Measurements from ENCODE around the gene AGAP3. TPM values are rescaled to one million over a fixed set of nuclear protein-coding genes. Genes with fewer than 3 reads are reported as not detected.

AGAP3 gene
- total RNA-seq, 1 donor from 2014 or later = 7.4 TPM

- CTCF ChIA-PET = no interaction called here
- no peak for ATAC-seq (ENCODE audit: low read depth)
- Mint-ChIP-seq H3K9me3 (no peaks in the 10 kb centered on the region), H3K36me3 (ENCODE audit: low read depth) (no peaks in the 10 kb centered on the region), H3K27ac (no peak overlapping the region), H3K27me3 (no peaks in the 10 kb centered on the region), H3K4me3 (no peak overlapping the region), H3K4me1 (no peaks in the 10 kb centered on the region)
- no peak for DNase-seq
- POLR2A ChIA-PET = no interaction called here
- TF ChIP-seq, protein P1, sequence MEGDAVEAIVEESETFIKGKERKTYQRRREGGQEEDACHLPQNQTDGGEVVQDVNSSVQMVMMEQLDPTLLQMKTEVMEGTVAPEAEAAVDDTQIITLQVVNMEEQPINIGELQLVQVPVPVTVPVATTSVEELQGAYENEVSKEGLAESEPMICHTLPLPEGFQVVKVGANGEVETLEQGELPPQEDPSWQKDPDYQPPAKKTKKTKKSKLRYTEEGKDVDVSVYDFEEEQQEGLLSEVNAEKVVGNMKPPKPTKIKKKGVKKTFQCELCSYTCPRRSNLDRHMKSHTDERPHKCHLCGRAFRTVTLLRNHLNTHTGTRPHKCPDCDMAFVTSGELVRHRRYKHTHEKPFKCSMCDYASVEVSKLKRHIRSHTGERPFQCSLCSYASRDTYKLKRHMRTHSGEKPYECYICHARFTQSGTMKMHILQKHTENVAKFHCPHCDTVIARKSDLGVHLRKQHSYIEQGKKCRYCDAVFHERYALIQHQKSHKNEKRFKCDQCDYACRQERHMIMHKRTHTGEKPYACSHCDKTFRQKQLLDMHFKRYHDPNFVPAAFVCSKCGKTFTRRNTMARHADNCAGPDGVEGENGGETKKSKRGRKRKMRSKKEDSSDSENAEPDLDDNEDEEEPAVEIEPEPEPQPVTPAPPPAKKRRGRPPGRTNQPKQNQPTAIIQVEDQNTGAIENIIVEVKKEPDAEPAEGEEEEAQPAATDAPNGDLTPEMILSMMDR (IDR thresholded peaks at IDR 0.05) = no peak
- intact Hi-C loops (cut with micrococcal nuclease) = no loop called here
Measured at GRCh38 chr7:151143261-151144015, 57.2 kb downstream of the AGAP3 start.

DNA sequence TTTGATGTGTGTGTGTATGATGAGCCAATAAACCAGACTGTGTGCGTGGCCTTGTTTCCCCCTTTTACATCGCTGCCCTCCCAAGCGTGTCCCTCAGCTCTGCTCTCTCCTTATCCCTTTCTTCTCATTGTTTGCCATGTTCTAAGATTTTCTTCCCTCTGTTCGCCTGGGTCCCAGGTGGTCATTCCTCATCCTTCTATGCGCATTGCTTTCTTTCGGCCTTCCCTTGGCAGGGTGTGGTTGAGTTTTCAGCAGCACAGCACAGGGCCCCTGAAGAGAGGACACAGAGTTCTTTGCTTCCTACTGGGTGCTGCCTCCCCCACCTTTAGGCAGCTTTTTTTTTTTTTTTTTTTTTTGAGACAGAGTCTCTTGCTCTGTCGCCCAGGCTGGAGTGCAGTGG, 58.1 kb downstream of the AGAP3 start:
- H3K27me3 Mint-ChIP-seq = peaks cover 6% of the 10 kb centered on the region
- intact Hi-C loops (cut with micrococcal nuclease) = no loop called here
- no peaks in the 10 kb centered on the region for H3K9me3 Mint-ChIP-seq
- no peaks in the 10 kb centered on the region for H3K4me1 Mint-ChIP-seq
- H3K36me3 Mint-ChIP-seq (ENCODE audit: low read depth) = no peaks in the 10 kb centered on the region
- no peak for DNase-seq
- no peak overlapping the region for H3K4me3 Mint-ChIP-seq
- ChIA-PET POLR2A (interaction anchor here (0.7 kb wide), 1 partner anchor 400 kb away, joined by 4 read pairs; no protein-coding TSS in a partner anchor), CTCF (no interaction called here)
- TF ChIP-seq, protein P1 (IDR thresholded peaks at IDR 0.05) = no peak
- no peak overlapping the region for H3K27ac Mint-ChIP-seq
- ATAC-seq (ENCODE audit: low read depth) = no peak

GRCh38 chr7:151146761-151147160, 60.5 kb downstream of the AGAP3 start:
- H3K4me1 Mint-ChIP-seq = no peaks in the 10 kb centered on the region
- ChIA-PET CTCF (no interaction called here), POLR2A (no interaction called here)
- no peaks in the 10 kb centered on the region for H3K36me3 Mint-ChIP-seq (ENCODE audit: low read depth)
- no peaks in the 10 kb centered on the region for H3K9me3 Mint-ChIP-seq
- H3K27ac Mint-ChIP-seq = no peak overlapping the region
- ATAC-seq (ENCODE audit: low read depth) = no peak
- TF ChIP-seq, protein P1 (IDR thresholded peaks at IDR 0.05) = no peak
- intact Hi-C loops (cut with micrococcal nuclease) = no loop called here
- no peak for DNase-seq
- H3K27me3 Mint-ChIP-seq = peaks cover 10% of the 10 kb centered on the region
- H3K4me3 Mint-ChIP-seq = no peak overlapping the region

GRCh38 chr7:151148319-151149259, 62.3 kb downstream of the AGAP3 start:
- Mint-ChIP-seq H3K4me3 (no peak overlapping the region), H3K4me1 (no peaks in the 10 kb centered on the region), H3K27ac (no peak overlapping the region), H3K27me3 (peaks cover 10% of the 10 kb centered on the region), H3K36me3 (ENCODE audit: low read depth) (no peaks in the 10 kb centered on the region), H3K9me3 (no peaks in the 10 kb centered on the region)
- no peak for DNase-seq
- TF ChIP-seq, protein P1 (IDR thresholded peaks at IDR 0.05) = no peak
- POLR2A ChIA-PET = no interaction called here
- no peak for ATAC-seq (ENCODE audit: low read depth)
- intact Hi-C loops (cut with micrococcal nuclease) = no loop called here
- CTCF ChIA-PET = no interaction called here

GRCh38 chr7:151150388-151150787, 64.1 kb downstream of the AGAP3 start:
- H3K4me1 Mint-ChIP-seq = no peaks in the 10 kb centered on the region
- no peaks in the 10 kb centered on the region for H3K9me3 Mint-ChIP-seq
- intact Hi-C loops (cut with micrococcal nuclease) = no loop called here
- no peak overlapping the region for H3K27ac Mint-ChIP-seq
- ChIA-PET CTCF (no interaction called here), POLR2A (no interaction called here)
- H3K4me3 Mint-ChIP-seq = no peak overlapping the region
- DNase-seq = no peak
- TF ChIP-seq, protein P1 (IDR thresholded peaks at IDR 0.05) = no peak
- no peak for ATAC-seq (ENCODE audit: low read depth)
- no peaks in the 10 kb centered on the region for H3K36me3 Mint-ChIP-seq (ENCODE audit: low read depth)
- H3K27me3 Mint-ChIP-seq = peaks cover 18% of the 10 kb centered on the region

All from activated B cell treated with CpG ODN at 0.5 μM for 24 hours (primary cell).